IMR-90 (cell line): ENCODE measurements around the gene MEGF6. TPM values are rescaled to one million over a fixed set of nuclear protein-coding genes. Genes with fewer than 3 reads are reported as not detected.

ENCODE experiments used
- ATAC-seq: fragments of 200-7000 bp; cut with Tn5 transposase; 2 replicates; pipeline ENCODE4 v1.9.1; 2020; ENCODE audit warnings: low read depth, mild to moderate bottlenecking, moderate library complexity
- BruUV-seq: library from RNA; stranded (reverse); fragments of 400-500 nt; replicated peaks from 2 replicates; lab custom pipeline; 2021; lab: Mats Ljungman, UMichigan
- CTCF ChIA-PET: fragments of 300-600 bp; formaldehyde crosslinking; extraction: SDS; loops from one replicate; lab custom pipeline; 2021; ENCODE audit warnings: antibody characterized with exemption; lab: Yijun Ruan, JAX
- POLR2A ChIA-PET: fragments of 300-600 bp; sonication (Branson Sonifier 250); formaldehyde crosslinking; loops from one replicate; lab custom pipeline; 2022; ENCODE audit warnings: antibody characterized with exemption; ENCODE audit not compliant: unreplicated experiment; lab: Charles Lee
- DNase-seq: peaks from one replicate; pipeline ENCODE4 v3.0.0; 2013
- H2AFZ ChIP-seq: replicated peaks from 2 replicates; pipeline ENCODE3; 2013; ENCODE audit warnings: low read length, mild to moderate bottlenecking; ENCODE audit not compliant: poor library complexity
- H2AK5ac ChIP-seq: 2 replicates; pipeline ENCODE4 v1.6.1; 2013; ENCODE audit warnings: low read depth, low read length, inconsistent platforms
- H2AK9ac ChIP-seq: replicated peaks from 2 replicates; pipeline ENCODE3; 2013; ENCODE audit warnings: mild to moderate bottlenecking, low read depth, low read length, moderate library complexity; ENCODE audit not compliant: poor library complexity
- H2BK120ac ChIP-seq: 2 replicates; pipeline ENCODE4 v1.6.1; 2013; ENCODE audit warnings: low read depth, low read length, inconsistent platforms
- H2BK15ac ChIP-seq: 3 replicates; pipeline ENCODE4 v1.6.1; 2013; ENCODE audit warnings: low read depth, low read length, inconsistent platforms
- H2BK20ac ChIP-seq: 2 replicates; pipeline ENCODE4 v1.6.1; 2013; ENCODE audit warnings: low read depth, mild to moderate bottlenecking, inconsistent platforms, low read length, moderate library complexity
- H2BK5ac ChIP-seq: 2 replicates; pipeline ENCODE4 v1.6.1; 2013; ENCODE audit warnings: mild to moderate bottlenecking, low read depth, low read length, inconsistent platforms; ENCODE audit not compliant: poor library complexity, severe bottlenecking
- H3K14ac ChIP-seq: replicated peaks from 2 replicates; pipeline ENCODE4 v1.6.1; 2013; ENCODE audit warnings: low read depth, low read length, inconsistent platforms
- H3K18ac ChIP-seq: 2 replicates; pipeline ENCODE4 v1.6.1; 2013; ENCODE audit warnings: low read depth, low read length, control low read depth
- H3K23ac ChIP-seq: 2 replicates; pipeline ENCODE4 v1.6.1; 2013; ENCODE audit warnings: low read depth, low read length, inconsistent platforms
- H3K27ac ChIP-seq: 2 replicates; pipeline ENCODE4 v1.5.1; 2013; ENCODE audit warnings: mild to moderate bottlenecking, control low read depth, low read length; ENCODE audit not compliant: insufficient read depth
- H3K27me3 ChIP-seq: 2 replicates; pipeline ENCODE4 v1.6.1; 2013; ENCODE audit warnings: low read length; ENCODE audit not compliant: control insufficient read depth, insufficient read depth
- H3K36me3 ChIP-seq: 2 replicates; pipeline ENCODE4 v1.6.1; 2013; ENCODE audit warnings: low read length, mixed read lengths; ENCODE audit not compliant: control insufficient read depth, insufficient read depth
- H3K4ac ChIP-seq: 2 replicates; pipeline ENCODE4 v1.6.1; 2013; ENCODE audit warnings: low read depth, low read length, inconsistent platforms
- H3K4me1 ChIP-seq: 2 replicates; pipeline ENCODE4 v1.6.1; 2013; ENCODE audit warnings: low read length, mixed read lengths; ENCODE audit not compliant: control insufficient read depth, insufficient read depth
- H3K4me2 ChIP-seq: 2 replicates; pipeline ENCODE4 v1.6.1; 2013; ENCODE audit warnings: low read depth, mild to moderate bottlenecking, control low read depth, low read length, moderate library complexity
- H3K4me3 ChIP-seq: 2 replicates; pipeline ENCODE4 v1.5.1; 2013; ENCODE audit warnings: low read depth, mild to moderate bottlenecking, control low read depth, low read length, moderate library complexity; ENCODE audit not compliant: insufficient read depth
- H3K56ac ChIP-seq: 2 replicates; pipeline ENCODE4 v1.6.1; 2013; ENCODE audit warnings: low read length, inconsistent platforms; ENCODE audit not compliant: insufficient read depth; ENCODE audit errors: extremely low read depth
- H3K79me1 ChIP-seq, 2 experiments: 2 replicates each; pipeline ENCODE4 v1.6.1; 2013; ENCODE audit warnings: low read length in 2 of 2, inconsistent platforms in 1 of 2, low read depth in 1 of 2
- H3K9ac ChIP-seq: 2 replicates; pipeline ENCODE4 v1.6.1; 2013; ENCODE audit warnings: low read depth, low read length, control low read depth
- H3K9me1 ChIP-seq: 2 replicates; pipeline ENCODE4 v1.6.1; 2013; ENCODE audit warnings: low read length, inconsistent platforms; ENCODE audit not compliant: insufficient read depth
- H3K9me3 ChIP-seq: 2 replicates; pipeline ENCODE4 v1.6.1; 2013; ENCODE audit warnings: low read length; ENCODE audit not compliant: control insufficient read depth, insufficient read depth
- H4K20me1 ChIP-seq: 2 replicates; pipeline ENCODE4 v1.6.1; 2013; ENCODE audit warnings: low read length, inconsistent platforms; ENCODE audit not compliant: insufficient read depth
- H4K5ac ChIP-seq: 2 replicates; pipeline ENCODE4 v1.6.1; 2013; ENCODE audit warnings: mild to moderate bottlenecking, low read depth, low read length, control low read depth
- H4K8ac ChIP-seq, 2 experiments: 2 replicates each; pipeline ENCODE4 v1.6.1; 2013; ENCODE audit warnings: low read depth in 2 of 2, low read length in 2 of 2, control low read depth in 1 of 2, inconsistent platforms in 1 of 2
- H4K91ac ChIP-seq: 2 replicates; pipeline ENCODE4 v1.6.1; 2013; ENCODE audit warnings: low read depth, low read length, inconsistent platforms; ENCODE audit not compliant: insufficient read depth
- CEBPB ChIP-seq: IDR thresholded peaks from 2 replicates; pipeline ENCODE4 v1.6.1; 2012; ENCODE audit warnings: low read depth, low read length, improper control_type of control experiment
- FOS ChIP-seq: fragments of 150-350 bp; IDR thresholded peaks from 2 replicates; pipeline ENCODE4 v1.6.1; 2016; ENCODE audit warnings: low read depth, low read length
- MAFK ChIP-seq: IDR thresholded peaks from 2 replicates; pipeline ENCODE4 v1.6.1; 2012; ENCODE audit warnings: low read depth, low read length, improper control_type of control experiment
- RFX5 ChIP-seq: IDR thresholded peaks from 2 replicates; pipeline ENCODE4 v1.8.0; 2012; ENCODE audit warnings: low read depth, mild to moderate bottlenecking, low read length, moderate library complexity
- WGBS, 2 experiments: methylation state at CpG; one replicate each; pipeline versions ENCODE4 v1.1.5 to v1.1.7; 2013; ENCODE audit warnings: missing lambda C conversion rate in 2 of 2; ENCODE audit not compliant: insufficient read length in 1 of 2; ENCODE audit errors: extremely low coverage in 2 of 2; 5-methylcytosine and 5-hydroxymethylcytosine counted together
- dilution Hi-C: fragments of 300-500 bp; cut with HindIII; formaldehyde crosslinking; loops from one replicate; pipeline ENCODE4 v1.14.3; 2018; ENCODE audit warnings: low sequenced_read_pairs; ENCODE audit not compliant: unreplicated experiment
- in situ Hi-C: fragments of 300-500 bp; cut with MboI; formaldehyde crosslinking; loops from 3 replicates; pipeline ENCODE4 v1.14.3; 2019; ENCODE audit warnings: low sequenced_read_pairs, inconsistent platforms, mixed read lengths
- intact Hi-C: fragments of 100-400 bp; cut with micrococcal nuclease; formaldehyde crosslinking; loops from 2 replicates; pipeline ENCODE4 v1.10.0; 2022
- polyA plus RNA-seq, 3 experiments: library from polyadenylated mRNA; depleted of rRNA; stranded (reverse); fragments of >200 nt; gene quantifications; 2 replicates each; pipeline ENCODE4 v1.2.3, GENCODE V29; 2012; ENCODE audit warnings: low replicate concordance in 1 of 3
- total RNA-seq: library from RNA; depleted of rRNA; stranded (reverse); fragments of >200 nt; gene quantifications from 2 replicates; pipeline ENCODE4 v1.2.3, GENCODE V29; 2012

Gene MEGF6
- total and polyA plus RNA-seq, 2 of the 4 experiments (the other 2 are of a cell fraction): 0.72 to 4.1 TPM

- H2AK5ac ChIP-seq: no peak overlapping the region
- no peak overlapping the region for H3K27ac ChIP-seq
- H3K4ac ChIP-seq: no peak overlapping the region
- H3K4me1 ChIP-seq: no peaks in the 10 kb centered on the region
- H3K4me2 ChIP-seq: no peak overlapping the region
- H3K56ac ChIP-seq: no peak overlapping the region
- no peak overlapping the region for H2BK20ac ChIP-seq
- ChIA-PET POLR2A (no interaction called here), CTCF (interaction anchor here (2.1 kb wide), 1 partner anchor 10 kb away, joined by 8 read pairs; no protein-coding TSS in a partner anchor)
- no peak overlapping the region for H2BK5ac ChIP-seq
- no peaks in the 10 kb centered on the region for H3K36me3 ChIP-seq
- peaks cover 15% of the 10 kb centered on the region for H3K27me3 ChIP-seq
- no peak overlapping the region for H3K14ac ChIP-seq
- TF ChIP-seq RFX5: no peak
- no peak for TF ChIP-seq CEBPB
- TF ChIP-seq MAFK: no peak
- TF ChIP-seq FOS: no peak
- no peak overlapping the region for H3K4me3 ChIP-seq
- H3K9ac ChIP-seq: no peak overlapping the region
- no peak overlapping the region for H3K18ac ChIP-seq
- BruUV-seq: no TSS peak
- no peaks in the 10 kb centered on the region for H3K9me3 ChIP-seq
- no peak for DNase-seq
- H2AK9ac ChIP-seq: no peak overlapping the region
- H4K5ac ChIP-seq: no peak overlapping the region
- no peak overlapping the region for H2AFZ ChIP-seq
- ATAC-seq: no peak
- no peak overlapping the region for H3K23ac ChIP-seq
- H3K79me1 ChIP-seq: no peaks in the 10 kb centered on the region
- in situ Hi-C loops: no loop called here
- dilution Hi-C loops: no loop called here
- no peak overlapping the region for H2BK120ac ChIP-seq
- H4K91ac ChIP-seq: no peak overlapping the region
- no peak overlapping the region for H4K8ac ChIP-seq
- 81% methylated on average over 8 of the region's 22 CpGs; no CpG with 5 or more reads in 1 of the 2 experiments for WGBS, 2 experiments
- intact Hi-C loops: no loop called here
- no peaks in the 10 kb centered on the region for H3K9me1 ChIP-seq
- H4K20me1 ChIP-seq: no peaks in the 10 kb centered on the region
- H2BK15ac ChIP-seq: no peak overlapping the region
Observed at GRCh38 chr1:3463013-3463385, 148.3 kb downstream of the MEGF6 start.
